Activated CD4-positive, alpha-beta memory T cell treated with anti-CD3 and anti-CD28 coated beads, Interleukin-2, amount 10 ng/mL, durations not matched to agents 7 days and 5 days (primary cell): ENCODE measurements around the gene TREML2. TPM values are rescaled to one million over a fixed set of nuclear protein-coding genes. Genes with fewer than 3 reads are reported as not detected.
"Not testable (repeated sequence)": the region's sequence is repeated elsewhere in the genome, so short reads cannot be mapped to it uniquely, and the experiment has no call there.

Experiments
- CTCF ChIA-PET: fragments of 350-600 bp; sonication (Branson Sonifier 250); formaldehyde crosslinking; loops from one replicate; lab custom pipeline; 2021; ENCODE audit warnings: antibody characterized with exemption, inconsistent platforms; lab: Charles Lee
- POLR2A ChIA-PET: fragments of 350-600 bp; sonication (Branson Sonifier 250); formaldehyde crosslinking; loops from one replicate; lab custom pipeline; 2021; ENCODE audit warnings: antibody characterized with exemption; lab: Charles Lee
- DNase-seq: peaks from one replicate; pipeline ENCODE4 v3.0.0-alpha.2; 2020
- H3K27ac Mint-ChIP-seq: one replicate; pipeline ENCODE4 v1.8.0; 2021; ENCODE audit warnings: mild to moderate bottlenecking, mixed read lengths
- H3K27me3 Mint-ChIP-seq: one replicate; pipeline ENCODE4 v1.8.0; 2021; ENCODE audit warnings: mixed read lengths
- H3K36me3 Mint-ChIP-seq: one replicate; pipeline ENCODE4 v1.8.0; 2021; ENCODE audit warnings: low read depth, mixed read lengths
- H3K4me1 Mint-ChIP-seq: one replicate; pipeline ENCODE4 v1.8.0; 2021; ENCODE audit warnings: mixed read lengths
- H3K4me3 Mint-ChIP-seq: one replicate; pipeline ENCODE4 v1.8.0; 2021; ENCODE audit warnings: mild to moderate bottlenecking, mixed read lengths
- H3K9me3 Mint-ChIP-seq: one replicate; pipeline ENCODE4 v1.8.0; 2021; ENCODE audit warnings: mixed read lengths
- total RNA-seq, 2 experiments: library from RNA; stranded (reverse); gene quantifications; one replicate each; pipeline ENCODE4 v1.2.3, GENCODE V29; 2021

The TREML2 gene
- total RNA-seq, 2 experiments from 2014 or later = 19.2 to 21.5 TPM

GRCh38 chr6:41199552-41200246 is 1.2 kb downstream of the TREML2 start:
- ChIA-PET POLR2A (interaction anchor here (1.1 to 4.4 kb wide), 8 partner anchors 8 to 170 kb away, joined by 3 to 31 read pairs (median 10); partner anchors contain the start of genes NFYA and OARD1), CTCF (interaction anchor here (0.6 to 3.0 kb wide), 6 partner anchors 18 to 171 kb away, joined by 3 to 24 read pairs (median 4); partner anchors contain the start of genes NFYA and OARD1)
- H3K27ac Mint-ChIP-seq = peak overlapping the region; percentile 95
- peaks cover 45% of the 10 kb centered on the region for H3K36me3 Mint-ChIP-seq
- peaks cover 4% of the 10 kb centered on the region for H3K9me3 Mint-ChIP-seq
- H3K4me3 Mint-ChIP-seq = peak overlapping the region; percentile 67
- peaks cover 74% of the 10 kb centered on the region for H3K4me1 Mint-ChIP-seq
- no peaks in the 10 kb centered on the region for H3K27me3 Mint-ChIP-seq
- peak; percentile 41 for DNase-seq

- CTCF ChIA-PET = interaction anchor here (2.3 kb wide), 1 partner anchor 15 kb away, joined by 18 read pairs; no protein-coding TSS in a partner anchor
- no peak for DNase-seq
- POLR2A ChIA-PET = interaction anchor here (1.2 kb wide), 1 partner anchor 9 kb away, joined by 4 read pairs; no protein-coding TSS in a partner anchor
- Mint-ChIP-seq H3K4me3 (no peak overlapping the region), H3K9me3 (no peaks in the 10 kb centered on the region), H3K27ac (peak overlapping the region; percentile 2), H3K36me3 (peaks cover 60% of the 10 kb centered on the region), H3K4me1 (peaks cover 73% of the 10 kb centered on the region), H3K27me3 (no peaks in the 10 kb centered on the region)
Measured at GRCh38 chr6:41197234-41197633, 3.7 kb downstream of the TREML2 start.

GRCh38 chr6:41194386-41194785 is 6.6 kb downstream of the TREML2 start:
- peak; percentile 13 for DNase-seq
- CTCF ChIA-PET = no interaction called here
- Mint-ChIP-seq H3K4me3 (no peak overlapping the region), H3K9me3 (peaks cover 6% of the 10 kb centered on the region), H3K36me3 (peaks cover 80% of the 10 kb centered on the region), H3K4me1 (peaks cover 46% of the 10 kb centered on the region), H3K27ac (peak overlapping the region; percentile 14), H3K27me3 (no peaks in the 10 kb centered on the region)
- POLR2A ChIA-PET = no interaction called here

- H3K36me3 Mint-ChIP-seq = peaks cover 81% of the 10 kb centered on the region
- POLR2A ChIA-PET = no interaction called here
- H3K27ac Mint-ChIP-seq = no peak overlapping the region
- no peak for DNase-seq
- H3K4me3 Mint-ChIP-seq = no peak overlapping the region
- peaks cover 8% of the 10 kb centered on the region for H3K9me3 Mint-ChIP-seq
- CTCF ChIA-PET = no interaction called here
- H3K27me3 Mint-ChIP-seq = no peaks in the 10 kb centered on the region
- peaks cover 45% of the 10 kb centered on the region for H3K4me1 Mint-ChIP-seq
Measured at GRCh38 chr6:41193884-41194283, 7.1 kb downstream of the TREML2 start.

- Mint-ChIP-seq H3K9me3 (peaks cover 8% of the 10 kb centered on the region), H3K4me3 (no peak overlapping the region), H3K27me3 (no peaks in the 10 kb centered on the region), H3K4me1 (peaks cover 45% of the 10 kb centered on the region), H3K36me3 (peaks cover 80% of the 10 kb centered on the region), H3K27ac (peak overlapping the region; percentile 14)
- no peak for DNase-seq
- ChIA-PET CTCF (no interaction called here), POLR2A (no interaction called here)
Measured at GRCh38 chr6:41193171-41193734, 7.7 kb downstream of the TREML2 start.

- peak; percentile 16 for DNase-seq
- CTCF ChIA-PET = interaction anchor here (1.7 to 2.1 kb wide), 2 partner anchors 9 to 11 kb away, joined by 6 to 12 read pairs; no protein-coding TSS in a partner anchor
- Mint-ChIP-seq H3K36me3 (peaks cover 63% of the 10 kb centered on the region), H3K9me3 (peaks cover 8% of the 10 kb centered on the region), H3K27me3 (no peaks in the 10 kb centered on the region), H3K4me3 (no peak overlapping the region), H3K4me1 (peaks cover 44% of the 10 kb centered on the region), H3K27ac (peak overlapping the region; percentile 21)
- POLR2A ChIA-PET = interaction anchor here (1.9 kb wide), 1 partner anchor 9 kb away, joined by 10 read pairs; the partner anchor contains the start of gene TREML2
Measured at GRCh38 chr6:41191569-41191968, 9.4 kb downstream of the TREML2 start.

- ChIA-PET POLR2A (interaction anchor here (1.9 to 3.8 kb wide), 2 partner anchors 10 kb away, joined by 10 to 31 read pairs; partner anchors contain the start of gene TREML2), CTCF (interaction anchor here (1.4 to 2.1 kb wide), 2 partner anchors 9 to 11 kb away, joined by 3 to 6 read pairs; no protein-coding TSS in a partner anchor)
- no peak for DNase-seq
- Mint-ChIP-seq H3K27me3 (no peaks in the 10 kb centered on the region), H3K27ac (no peak overlapping the region), H3K4me1 (peaks cover 50% of the 10 kb centered on the region), H3K4me3 (no peak overlapping the region), H3K9me3 (peaks cover 8% of the 10 kb centered on the region), H3K36me3 (peaks cover 56% of the 10 kb centered on the region)
Measured at GRCh38 chr6:41190791-41191190, 10.2 kb downstream of the TREML2 start.

GRCh38 chr6:41189967-41190366 is 11.0 kb downstream of the TREML2 start:
- peaks cover 8% of the 10 kb centered on the region for H3K9me3 Mint-ChIP-seq
- CTCF ChIA-PET = interaction anchor here (1.4 kb wide), 1 partner anchor 8 kb away, joined by 3 read pairs; no protein-coding TSS in a partner anchor
- H3K4me1 Mint-ChIP-seq = peaks cover 49% of the 10 kb centered on the region

GRCh38 chr6:41189046-41189445 is 11.9 kb downstream of the TREML2 start:
- not testable (repeated sequence) for H3K27ac Mint-ChIP-seq
- ChIA-PET CTCF (interaction anchor here (0.6 to 1.4 kb wide), 2 partner anchors 7 to 123 kb away, joined by 3 read pairs; no protein-coding TSS in a partner anchor), POLR2A (interaction anchor here (0.6 to 3.8 kb wide), 2 partner anchors 12 to 72 kb away, joined by 3 to 31 read pairs; partner anchors contain the start of gene TREML2)

More at GRCh38 chr6:41189967-41190366, 11.0 kb downstream of the TREML2 start:
- Mint-ChIP-seq H3K27me3 (no peaks in the 10 kb centered on the region), H3K27ac (no peak overlapping the region), H3K36me3 (peaks cover 47% of the 10 kb centered on the region), H3K4me3 (no peak overlapping the region)
- POLR2A ChIA-PET = interaction anchor here (3.8 kb wide), 1 partner anchor 11 kb away, joined by 31 read pairs; the partner anchor contains the start of gene TREML2
- DNase-seq = peak; percentile 1

GRCh38 chr6:41187924-41188886 is 12.7 kb downstream of the TREML2 start:
- Mint-ChIP-seq H3K27ac (no peak overlapping the region), H3K4me1 (peaks cover 37% of the 10 kb centered on the region), H3K27me3 (no peaks in the 10 kb centered on the region), H3K4me3 (no peak overlapping the region), H3K9me3 (peaks cover 8% of the 10 kb centered on the region), H3K36me3 (peaks cover 34% of the 10 kb centered on the region)
- CTCF ChIA-PET = no interaction called here
- POLR2A ChIA-PET = interaction anchor here (1.5 to 3.8 kb wide), 2 partner anchors 9 to 13 kb away, joined by 4 to 31 read pairs; partner anchors contain the start of gene TREML2
- no peak for DNase-seq

More at GRCh38 chr6:41189046-41189445, 11.9 kb downstream of the TREML2 start:
- not testable (repeated sequence) for H3K4me3 Mint-ChIP-seq, DNase-seq, H3K27me3 Mint-ChIP-seq, H3K9me3 Mint-ChIP-seq
- peaks cover 39% of the 10 kb centered on the region for H3K36me3 Mint-ChIP-seq
- peaks cover 40% of the 10 kb centered on the region for H3K4me1 Mint-ChIP-seq

GRCh38 chr6:41186031-41186562 is 14.9 kb downstream of the TREML2 start:
- H3K27ac Mint-ChIP-seq = no peak overlapping the region
- ChIA-PET POLR2A (no interaction called here), CTCF (no interaction called here)
- no peak overlapping the region for H3K4me3 Mint-ChIP-seq
- no peaks in the 10 kb centered on the region for H3K27me3 Mint-ChIP-seq
- peaks cover 8% of the 10 kb centered on the region for H3K9me3 Mint-ChIP-seq
- peaks cover 50% of the 10 kb centered on the region for H3K4me1 Mint-ChIP-seq
- peak; percentile 0 for DNase-seq
- H3K36me3 Mint-ChIP-seq = peaks cover 18% of the 10 kb centered on the region
